HG03354 (cell line): ENCODE results near the gene FAM120AOS.

ENCODE experiments used
- ATAC-seq: cut with Tn5 transposase; IDR thresholded peaks from one replicate; pipeline ENCODE4 v1.9.1; 2021; ENCODE audit warnings: mild to moderate bottlenecking; ENCODE audit not compliant: unreplicated experiment, poor library complexity, severe bottlenecking

Gene FAM120AOS

GRCh38 chr9:93398471-93398870, 54.9 kb downstream of the FAM120AOS start:
- no peak for ATAC-seq

GRCh38 chr9:93397661-93398373, 55.6 kb downstream of the FAM120AOS start:
- ATAC-seq: no peak
